ENCODE data around the gene HP1BP3.

Gene HP1BP3

DNA sequence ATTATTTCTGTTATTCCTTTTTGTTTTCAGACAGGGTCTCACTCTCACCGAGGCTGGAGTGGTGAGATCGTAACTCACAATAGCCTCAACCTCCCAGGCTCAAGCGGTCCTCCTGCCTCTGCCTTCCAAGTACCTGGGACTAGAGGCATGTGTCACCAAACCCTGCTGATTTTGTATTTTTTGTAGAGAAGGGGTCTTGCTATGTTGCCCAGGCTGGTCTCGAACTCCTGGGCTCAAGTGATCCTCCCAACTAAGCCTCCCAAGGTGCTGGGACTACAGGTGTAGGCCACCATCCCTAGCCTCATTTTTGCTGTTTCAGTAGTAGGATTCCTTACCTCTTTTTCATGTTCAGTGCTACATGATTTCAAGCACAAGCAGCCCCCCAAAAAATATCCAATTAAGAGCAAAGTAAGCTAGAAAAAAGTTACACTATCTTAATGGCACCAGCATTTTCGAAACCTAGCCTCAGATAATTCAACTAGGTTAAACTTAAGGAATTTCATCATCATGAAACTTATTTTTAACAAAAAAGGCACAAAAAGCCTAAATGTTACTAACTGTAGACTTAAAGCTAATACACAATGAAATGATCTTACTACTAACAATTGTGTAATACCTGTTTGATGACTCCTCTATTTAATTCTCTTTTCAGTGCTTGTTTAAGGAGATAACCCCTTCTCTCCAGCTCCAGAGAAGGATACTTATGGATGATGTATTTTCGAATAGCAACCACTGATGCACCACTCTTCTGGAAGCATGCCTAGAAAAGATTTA lies 16.6 kb downstream of the HP1BP3 start:
- no peak for DNase-seq

DNA sequence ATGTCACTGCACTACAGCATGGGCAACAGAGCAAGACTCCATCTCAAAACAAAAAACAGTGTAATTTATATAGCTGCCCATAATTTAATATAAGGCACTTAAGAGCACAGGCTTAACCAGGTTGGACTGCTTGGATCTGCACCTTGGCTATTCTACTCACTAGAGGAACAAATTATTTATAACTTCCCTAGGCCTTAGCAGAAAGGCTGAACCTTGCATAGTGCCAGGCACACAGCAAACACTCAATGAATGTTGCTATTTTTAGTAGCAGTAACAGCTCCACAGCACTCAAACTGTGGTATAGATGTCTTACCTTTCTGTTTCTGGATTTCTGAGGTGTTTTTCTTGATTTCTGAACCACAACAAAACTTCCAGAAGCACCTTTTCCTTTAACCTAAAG lies 19.8 kb downstream of the HP1BP3 start:
- no peak for DNase-seq

DNA sequence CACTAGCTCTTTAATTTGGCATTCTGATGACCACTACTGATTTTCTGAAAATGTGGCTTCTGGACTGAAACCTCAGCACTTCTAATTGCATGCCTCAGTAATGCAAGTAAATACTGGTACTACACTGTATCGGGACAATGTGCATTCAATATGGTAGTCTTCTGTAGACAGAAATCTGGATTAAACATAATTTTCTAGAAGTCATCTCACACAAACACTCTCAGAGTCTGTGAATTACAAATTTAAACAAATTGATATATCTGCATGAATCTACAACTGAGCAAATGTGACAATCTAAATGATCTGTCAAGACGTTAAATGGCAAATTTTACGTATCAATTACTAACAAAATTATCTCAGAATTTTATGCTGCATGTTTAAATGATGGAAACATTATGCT lies 23.7 kb downstream of the HP1BP3 start:
- no peak for DNase-seq

DNA sequence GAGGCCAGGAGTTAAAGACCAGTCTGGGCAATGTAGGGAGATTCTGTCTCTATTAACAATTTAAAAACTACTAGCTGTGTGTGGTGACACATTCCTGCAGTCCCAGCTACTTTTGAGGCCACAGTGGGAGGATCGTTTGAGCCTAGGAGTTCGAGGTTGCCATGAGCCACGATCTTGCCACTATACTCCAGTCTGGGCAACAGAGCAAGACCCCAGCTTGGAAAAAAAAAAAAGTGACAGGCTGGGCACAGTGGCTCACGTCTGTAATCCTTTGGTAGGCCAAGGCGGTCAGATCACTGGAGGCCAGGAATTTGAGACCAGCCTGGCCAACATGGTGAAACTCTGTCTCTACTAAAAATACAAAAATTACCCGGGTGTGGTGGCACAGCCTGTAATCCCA lies 26.8 kb downstream of the HP1BP3 start:
- DNase-seq, result no peak

DNA sequence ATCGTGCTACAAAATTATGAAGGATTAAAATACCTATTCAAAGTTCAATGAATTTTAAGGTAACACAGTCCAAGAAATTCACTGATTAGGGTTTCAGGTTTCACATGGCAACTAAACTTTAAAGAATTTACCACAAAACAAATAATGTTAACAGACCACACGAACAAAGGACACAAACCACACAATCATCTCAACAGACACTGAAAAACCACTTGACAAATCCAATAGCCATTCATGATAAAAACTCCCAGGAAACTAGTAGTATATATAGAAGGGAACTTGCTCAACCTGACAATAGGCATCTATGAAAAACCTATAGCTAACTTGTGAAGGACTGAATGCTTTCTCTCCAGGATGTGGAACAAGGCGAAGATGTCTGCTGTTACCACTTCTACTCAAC lies 33.5 kb downstream of the HP1BP3 start:
- no peak for DNase-seq

DNA sequence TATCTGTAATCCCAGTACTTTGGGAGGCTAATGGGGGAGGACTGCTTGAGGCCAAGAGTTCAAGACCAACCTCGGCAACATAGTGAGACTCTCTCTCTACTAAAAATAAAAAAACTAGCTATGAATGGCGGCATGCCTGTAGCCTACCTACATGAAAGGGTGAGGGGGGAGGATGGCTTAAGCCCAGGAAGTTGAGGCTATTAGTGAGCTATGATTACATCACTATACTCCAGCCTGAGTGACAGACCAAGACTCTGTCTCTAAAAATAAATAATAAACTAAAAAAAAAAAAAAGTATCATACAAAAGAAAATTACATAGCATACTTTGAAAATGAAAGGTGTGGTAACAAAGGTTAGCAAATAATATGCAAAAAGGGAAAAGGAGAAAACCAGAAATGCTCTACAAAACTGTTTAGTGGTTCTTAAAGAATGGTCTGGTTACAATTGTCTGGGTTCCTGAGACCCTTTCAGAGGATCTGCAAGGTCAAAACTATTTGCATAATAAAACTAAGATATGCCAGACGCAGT lies 35.6 kb downstream of the HP1BP3 start:
- no peak for DNase-seq

DNA sequence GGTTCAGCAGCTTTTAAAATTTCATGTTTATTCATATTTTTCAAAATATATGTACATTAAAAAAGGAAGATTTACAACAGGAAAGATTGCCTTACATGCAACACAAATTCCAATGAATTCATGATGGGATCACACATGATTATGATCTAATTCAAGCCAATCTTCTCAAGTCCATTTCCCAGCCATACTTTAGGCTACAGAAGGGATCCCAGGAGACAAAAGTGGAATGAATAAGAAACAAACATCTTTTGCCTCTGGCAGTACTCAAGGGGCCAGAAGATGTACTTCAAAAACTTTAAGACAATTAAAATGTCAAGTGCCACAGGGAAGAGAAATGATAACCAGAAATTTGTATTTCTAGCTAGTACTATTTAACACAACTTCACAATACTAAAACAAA lies 44.4 kb downstream of the HP1BP3 start:
- DNase-seq, result no peak

DNA sequence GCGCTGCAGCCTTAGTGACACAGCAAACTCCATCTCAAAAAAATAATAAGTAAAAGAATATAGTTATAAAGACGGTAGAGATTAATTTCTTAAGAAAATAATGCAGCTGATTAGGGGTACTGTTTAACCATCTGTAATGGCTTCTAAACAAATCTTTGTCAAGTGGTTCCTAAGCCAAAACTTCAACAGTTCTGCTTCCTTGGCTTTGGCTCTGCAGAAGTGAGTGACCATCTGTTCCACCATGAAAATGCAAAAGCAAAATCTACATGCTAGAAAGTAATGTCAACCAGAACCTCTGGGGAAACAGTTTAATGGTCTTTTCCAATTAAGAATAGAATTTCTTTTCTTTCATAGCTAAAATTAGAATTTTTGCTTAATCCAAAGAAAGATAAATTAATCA lies 46.3 kb downstream of the HP1BP3 start:
- DNase-seq, result no peak

DNA sequence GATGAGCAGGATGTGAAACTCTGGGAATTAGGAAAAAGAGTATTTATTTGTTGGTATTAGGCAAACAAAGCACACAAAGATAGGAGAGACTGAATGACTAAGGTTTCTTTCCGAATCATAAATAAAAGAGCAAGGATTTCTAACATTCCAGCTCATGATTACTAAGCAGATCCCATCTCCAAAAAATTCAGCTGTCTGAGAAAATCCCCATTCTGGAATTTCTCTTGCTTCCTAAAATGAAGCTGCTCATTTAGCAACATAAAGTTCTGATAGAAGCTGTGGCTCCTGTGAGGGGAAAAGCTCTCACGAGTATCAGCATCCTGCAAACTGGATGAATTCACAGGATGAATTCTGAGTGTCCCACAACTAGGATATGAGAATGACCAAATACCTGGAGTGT lies 47.9 kb downstream of the HP1BP3 start:
- no peak for DNase-seq

DNA sequence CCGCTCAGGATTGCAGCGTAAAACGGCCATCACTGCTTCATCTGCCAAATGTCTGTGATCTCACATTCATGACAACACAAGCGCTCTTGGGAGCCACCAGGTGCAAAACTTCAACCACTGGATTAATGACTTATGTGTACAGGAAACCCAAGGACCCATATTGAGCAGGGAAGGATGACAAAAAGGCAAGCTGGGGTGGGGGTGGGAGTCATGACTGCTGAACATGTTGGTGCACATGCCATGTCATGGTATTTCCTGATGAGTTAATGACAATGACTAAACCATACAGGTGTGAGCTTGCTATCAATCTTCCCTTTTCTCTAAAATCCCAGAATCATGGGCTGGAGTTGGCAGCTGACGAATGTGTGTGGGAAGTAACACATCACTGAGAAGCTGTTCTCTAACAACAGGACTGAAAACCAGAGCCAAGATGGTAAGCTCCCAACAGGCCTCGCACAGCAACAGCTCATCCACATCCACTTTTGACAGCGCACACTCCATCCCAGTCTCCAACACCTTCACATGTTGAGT lies 51.5 kb downstream of the HP1BP3 start:
- no peak for DNase-seq

DNA sequence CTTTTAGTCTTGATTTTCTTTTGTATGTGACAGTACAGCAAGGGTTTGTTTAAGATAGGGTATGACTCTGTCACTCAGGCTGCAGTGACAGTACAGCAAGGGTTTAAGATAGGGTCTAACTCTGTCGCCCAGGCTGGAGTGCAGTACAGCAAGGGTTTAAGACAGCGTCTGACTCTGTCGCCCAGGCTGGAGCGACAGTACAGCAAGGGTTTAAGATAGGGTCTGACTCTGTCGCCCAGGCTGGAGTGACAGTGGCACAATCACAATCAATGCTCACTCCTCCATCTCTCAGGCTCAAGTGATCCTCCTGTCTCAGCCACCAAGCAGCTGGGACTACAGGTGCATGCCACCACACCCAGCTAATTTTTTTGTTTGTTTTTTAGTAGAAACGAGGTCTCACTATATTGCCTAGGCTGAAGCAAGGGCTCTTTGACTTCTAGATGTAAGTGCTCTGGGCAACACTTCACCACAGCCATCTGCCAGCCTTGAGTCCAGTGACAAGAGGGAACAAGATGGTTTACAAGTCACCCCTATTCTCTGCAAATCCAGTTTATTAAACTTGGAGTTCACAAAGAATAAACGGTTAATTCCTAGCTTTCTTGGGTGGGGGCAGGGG lies 53.6 kb downstream of the HP1BP3 start:
- DNase-seq, result no peak

DNA sequence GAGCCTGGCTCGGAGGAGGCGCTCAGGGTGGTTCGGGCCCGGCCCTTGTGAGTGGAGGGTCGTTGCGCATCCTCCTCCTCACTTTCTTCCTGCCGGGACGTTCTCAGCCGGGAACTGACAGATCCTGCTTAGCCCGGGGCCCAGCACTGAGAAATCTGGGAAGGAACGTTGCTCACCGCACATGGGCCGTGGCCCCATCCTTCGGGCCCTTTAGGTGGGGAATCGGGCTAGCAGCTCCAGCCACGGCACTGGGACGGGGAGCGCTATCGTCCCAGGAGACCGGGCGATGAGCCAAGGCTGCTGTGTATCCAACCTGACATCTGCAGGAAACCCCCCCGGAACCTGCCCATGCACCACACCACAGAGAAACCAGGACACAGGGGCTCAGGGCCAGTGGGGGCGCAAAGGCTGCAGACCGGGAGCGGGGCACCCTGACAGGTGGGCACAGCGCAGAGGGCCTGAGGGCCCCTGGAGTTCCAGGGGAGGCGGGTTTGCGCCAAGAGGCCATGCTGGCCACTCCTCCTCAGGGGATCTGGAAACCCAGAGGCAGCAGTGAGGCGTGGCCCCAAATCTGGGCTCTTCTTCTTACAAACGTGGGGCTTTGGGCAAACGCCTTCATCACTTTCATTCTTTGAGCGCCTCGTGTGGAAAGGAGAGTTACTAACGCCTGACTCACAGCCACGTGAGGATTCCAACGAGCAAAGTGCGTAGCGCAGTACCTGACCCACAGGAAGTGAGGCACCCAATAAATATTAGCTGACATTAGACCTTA lies 54.3 kb downstream of the HP1BP3 start, which contains the start of gene SH2D5:
TSS of gene SH2D5 (minus strand) at position 116 of the 772 bp plus-strand sequence. CDS start 4,659 bp downstream, outside the sequence.
- peak; percentile 77 to 78 for DNase-seq

DNA sequence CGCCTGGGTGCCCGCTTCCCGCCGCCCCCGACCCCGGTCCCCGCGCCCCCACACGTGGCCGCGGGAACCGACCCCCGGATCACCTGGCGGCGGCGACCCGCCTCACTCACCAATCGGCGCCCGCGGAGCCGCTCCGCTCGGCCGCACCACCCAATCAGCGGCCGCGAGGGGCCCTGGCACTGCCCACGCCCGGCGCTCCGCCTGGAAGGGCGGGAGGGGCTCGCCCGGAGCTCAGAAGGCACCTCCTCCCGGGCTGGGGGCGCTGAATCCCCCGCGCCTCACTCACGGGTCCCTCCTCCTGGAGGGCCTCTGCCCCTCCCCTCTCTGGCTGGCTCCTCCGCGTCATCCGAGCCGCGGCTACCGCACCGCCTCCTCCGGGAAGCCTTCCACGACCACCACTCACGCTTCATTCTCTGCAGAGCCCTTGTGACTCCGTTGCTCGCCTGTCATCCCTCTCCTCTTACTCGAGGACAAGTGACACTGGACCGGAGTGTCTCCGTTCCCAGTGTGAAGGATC lies 55.0 kb downstream of the HP1BP3 start:
- DNase-seq, result no peak

DNA sequence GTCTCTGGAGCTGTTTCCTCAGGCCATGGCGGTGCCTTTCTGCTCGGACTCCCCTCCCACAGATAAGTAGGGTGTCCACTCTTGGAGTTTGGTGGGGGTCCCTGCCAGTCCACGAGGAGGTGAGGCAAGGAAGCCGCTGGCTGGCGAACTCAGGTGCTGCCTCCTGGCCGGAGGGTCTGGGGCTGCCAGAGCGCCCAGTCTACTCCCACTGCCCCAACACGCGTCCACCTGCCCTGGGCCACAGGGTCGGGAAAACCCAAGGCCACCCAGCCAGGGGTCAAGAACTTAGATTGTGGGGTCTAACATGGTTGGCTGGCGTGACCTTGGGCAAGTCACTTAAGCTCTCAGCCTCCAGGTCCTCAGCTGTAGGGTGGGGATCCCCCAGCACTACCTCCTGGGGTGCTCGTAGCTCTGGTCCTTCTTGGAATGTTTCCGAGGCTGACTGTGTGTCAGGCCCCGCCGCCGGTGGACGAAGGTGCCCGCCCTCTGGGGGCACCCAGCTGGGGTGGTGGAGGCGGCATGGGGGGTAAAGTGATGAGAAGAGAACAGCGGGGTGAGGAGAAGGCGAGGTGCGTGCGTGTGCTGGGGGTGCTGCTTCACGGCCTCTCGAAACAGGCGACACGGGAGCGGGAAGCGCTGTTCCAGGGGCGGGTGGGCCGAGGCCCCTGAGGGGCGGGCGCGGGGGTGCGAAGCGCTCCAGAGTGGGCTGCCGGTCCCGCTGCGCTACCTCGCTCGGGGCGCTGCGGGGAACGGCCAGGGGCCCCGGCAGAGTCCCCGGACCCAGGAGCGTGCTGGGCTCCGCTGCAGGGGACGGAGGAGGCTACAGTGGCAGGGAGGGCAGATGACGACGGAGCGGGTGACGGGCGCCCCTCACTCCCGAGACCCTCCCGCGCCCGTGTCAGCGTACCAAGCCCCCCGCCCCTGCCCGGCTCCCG lies 55.8 kb downstream of the HP1BP3 start:
- DNase-seq, result no peak

DNA sequence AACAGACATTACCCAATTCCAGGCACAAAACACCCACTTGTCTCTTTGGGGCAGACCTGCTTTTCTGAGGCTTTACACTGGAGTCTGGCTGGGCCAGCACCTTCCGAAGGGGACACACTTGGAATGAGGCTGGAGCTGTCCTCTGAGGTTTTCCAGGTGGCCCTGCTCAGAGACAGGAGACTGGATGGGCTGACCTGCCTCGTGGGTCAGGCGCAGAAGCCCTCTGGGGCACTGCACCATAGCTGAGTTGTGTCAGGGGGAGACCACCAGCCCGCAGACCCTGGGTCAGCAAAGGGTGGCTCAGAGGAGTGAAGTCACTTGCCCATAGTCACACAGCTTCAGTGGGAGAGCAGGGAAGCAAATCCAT lies 56.4 kb downstream of the HP1BP3 start:
- no peak for DNase-seq

DNA sequence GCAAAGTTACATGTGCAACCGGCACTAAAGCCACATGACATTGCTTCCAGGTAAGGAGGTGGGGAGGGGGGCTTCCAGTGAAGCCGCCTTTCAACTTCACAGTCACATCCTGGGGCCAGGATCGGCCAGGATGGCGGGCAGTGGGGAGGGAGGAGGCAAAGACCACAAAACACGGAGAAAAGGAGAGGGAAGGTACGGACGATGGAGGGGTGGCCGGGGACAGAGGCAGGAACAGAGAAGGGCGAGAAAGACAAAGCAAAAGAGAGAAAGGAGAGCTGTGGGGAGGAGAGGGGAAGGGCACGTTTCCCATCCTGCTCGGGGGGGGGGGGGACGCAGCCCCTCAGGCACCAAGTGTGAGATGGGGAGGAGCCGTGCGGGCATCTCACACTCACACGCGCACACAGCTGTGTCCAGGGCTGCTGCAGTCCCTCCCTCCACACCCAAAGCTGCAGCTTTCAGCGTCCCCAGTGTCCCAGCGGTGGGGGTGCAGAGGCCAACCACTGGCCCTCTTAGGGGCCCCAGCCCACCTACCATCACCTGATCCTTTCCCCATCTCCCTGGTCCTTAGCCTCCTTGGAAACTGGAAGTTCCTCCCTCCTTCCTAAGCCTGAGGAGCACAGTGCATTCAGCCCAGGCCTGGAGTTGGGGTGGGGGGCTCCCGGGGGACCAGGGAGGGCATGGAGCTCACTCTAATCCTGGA lies 57.0 kb downstream of the HP1BP3 start:
- DNase-seq, result no peak

DNA sequence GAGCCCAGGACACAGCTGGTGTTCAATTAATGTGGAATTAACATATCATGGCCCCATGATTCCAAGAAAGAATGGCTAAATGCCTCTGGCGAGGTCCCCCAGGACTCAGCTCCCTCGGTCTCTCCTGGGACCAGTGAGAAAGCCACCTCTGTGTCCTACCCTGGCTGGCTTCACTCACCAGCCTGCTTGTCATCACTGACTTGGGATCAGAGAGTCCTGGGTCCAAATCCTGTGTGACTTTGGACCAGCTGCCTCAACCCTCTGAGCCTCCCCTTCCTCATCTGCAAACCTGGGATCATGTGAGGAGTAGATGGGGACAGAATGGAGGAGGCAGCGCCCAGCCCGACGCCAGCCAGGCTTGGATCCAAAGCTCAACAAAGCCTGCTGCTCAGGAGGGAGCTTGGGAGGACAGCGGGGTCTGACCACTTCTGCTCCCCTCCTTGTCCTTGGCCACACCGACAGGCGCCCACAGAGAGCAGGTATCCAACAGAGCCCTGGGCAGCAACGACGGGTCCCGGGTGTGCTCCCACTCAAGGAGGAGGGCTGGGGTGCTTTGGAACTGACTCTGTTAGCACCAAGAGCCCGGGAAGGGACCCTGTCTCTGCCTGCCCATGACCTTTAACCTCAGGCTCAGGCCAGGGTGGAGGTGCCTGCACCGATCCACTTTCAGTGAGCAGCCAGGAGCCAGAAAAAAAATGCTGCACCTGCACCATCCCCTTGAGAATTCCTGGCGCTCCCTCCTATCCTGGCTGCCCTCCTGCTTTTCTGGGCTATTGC lies 57.8 kb downstream of the HP1BP3 start:
- DNase-seq, result no peak

DNA sequence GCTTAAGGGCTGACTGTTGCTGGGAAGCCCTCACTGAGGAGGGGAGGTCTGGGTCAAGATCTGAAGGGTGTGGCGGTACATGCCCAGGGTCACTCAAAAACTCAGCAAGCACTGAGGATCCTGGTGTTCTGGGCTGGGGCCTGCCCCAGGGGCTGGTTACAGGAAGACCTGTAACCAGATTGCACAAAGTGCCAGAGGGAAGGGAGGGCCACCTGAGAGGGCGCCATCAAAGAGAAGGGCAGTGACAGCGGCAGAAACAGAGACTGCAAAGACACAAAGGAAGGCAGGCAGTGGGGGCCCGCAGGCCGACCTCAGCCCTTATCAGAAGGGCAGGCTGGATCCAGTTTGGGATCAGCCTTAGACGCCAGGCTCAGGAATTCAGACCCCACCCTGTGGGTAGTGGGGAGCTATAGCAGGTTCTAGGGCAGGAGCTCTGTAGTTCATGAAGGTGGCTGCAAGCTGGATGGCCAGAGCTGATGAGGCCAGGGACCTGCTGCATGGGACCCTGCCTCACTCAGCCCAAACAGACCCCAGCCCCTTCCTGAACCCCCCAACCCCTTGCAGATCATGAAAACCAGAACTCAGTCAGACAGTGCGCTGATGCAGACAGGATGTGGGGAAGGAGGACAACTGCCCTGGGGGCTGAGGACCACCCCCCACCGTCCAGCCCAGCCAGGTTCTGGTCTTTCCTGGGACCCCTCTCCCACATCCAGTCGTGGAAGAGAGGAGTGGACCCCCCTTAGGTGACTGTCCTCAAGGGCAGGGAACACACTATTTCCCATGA lies 58.5 kb downstream of the HP1BP3 start:
- DNase-seq, result no peak

DNA sequence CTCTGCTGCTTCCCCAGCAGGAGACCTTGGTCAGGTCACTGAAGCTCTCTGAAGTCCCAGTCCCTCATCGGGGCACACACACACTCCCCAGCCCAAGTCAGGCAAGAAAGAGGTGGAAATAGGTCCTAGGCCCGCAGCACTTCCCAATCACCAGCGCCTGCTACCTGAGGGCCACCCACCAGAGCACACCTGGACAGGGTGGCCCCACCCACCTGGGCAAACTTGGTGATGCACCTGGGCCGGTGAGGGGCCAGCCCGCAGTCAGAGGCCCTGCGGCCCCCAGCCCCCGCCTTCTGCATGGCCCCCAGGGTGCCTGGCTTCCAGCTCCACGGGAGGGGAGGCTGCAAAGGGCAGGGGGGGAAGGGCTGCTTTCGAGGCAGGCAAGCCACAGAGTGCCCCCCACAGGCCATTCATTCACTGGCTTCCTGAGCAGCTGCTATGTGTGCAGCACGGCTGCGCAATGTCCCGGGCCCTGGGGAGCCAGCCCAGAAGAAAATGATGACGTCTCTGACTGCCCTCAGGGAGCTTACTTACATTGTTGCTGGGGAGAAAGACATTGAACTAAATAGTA lies 59.3 kb downstream of the HP1BP3 start:
- no peak for DNase-seq

Measured in inflammatory macrophage treated with lipopolysaccharide for 1 hour (primary cell).